ENCODE data around the gene FFAR1.

DNA sequence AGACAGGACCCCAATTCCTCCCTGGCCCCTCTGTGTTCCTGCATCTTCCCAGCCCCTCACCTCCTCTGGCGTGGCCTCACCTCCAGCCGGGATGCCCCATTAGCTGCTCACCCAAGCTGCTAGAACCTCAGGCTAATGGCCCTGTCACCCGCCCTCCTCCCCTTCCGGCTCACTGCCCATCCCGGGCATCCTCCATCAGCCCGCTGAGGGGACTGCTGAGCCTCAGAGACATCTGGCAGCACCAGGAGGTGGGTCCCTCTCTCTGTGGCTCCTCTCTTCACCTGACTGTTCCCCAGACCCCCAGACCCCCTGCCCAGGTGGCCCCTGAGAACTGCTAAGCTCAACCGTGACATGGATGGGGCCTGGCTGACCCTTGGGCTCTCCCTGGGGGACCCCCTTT lies 2.9 kb downstream of the FFAR1 start:
- TF ChIP-seq EZH2 (IDR thresholded peaks at IDR 0.05; ENCODE audit: low read depth, unreplicated experiment) (no peak), CTCF (conservative IDR thresholded peaks at IDR 0.05; ENCODE audit: low read depth in 2 of 2) (no peak), STAT1 (IDR thresholded peaks at IDR 0.05; ENCODE audit: unreplicated experiment) (no peak), EZH2phosphoT487 (IDR thresholded peaks at IDR 0.05; ENCODE audit: unreplicated experiment) (no peak), CREB1 (CRISPR knock-in tag; IDR thresholded peaks at IDR 0.05; ENCODE audit: low read depth) (no peak)
